Gastrocnemius medialis (tissue), 4 donors: ENCODE measurements around the gene AGPS. TPM values are rescaled to one million over a fixed set of nuclear protein-coding genes. Genes with fewer than 3 reads are reported as not detected.
"Not testable (repeated sequence)": the region's sequence is repeated elsewhere in the genome, so short reads cannot be mapped to it uniquely, and the experiment has no call there.

ENCODE experiments used
- ATAC-seq, 2 donors: fragments of 150-250 bp; one replicate each; pipeline ENCODE4 v1.9.1; 2016
- DNase-seq, 2 donors: peaks; one replicate each; pipeline ENCODE4 v3.0.0-alpha.2; 2019
- H3K27ac ChIP-seq, 4 donors: fragments of 200-600 bp; sonication (generic); 1 replicate in 1 of 4; 2 replicates in 3 of 4; pipeline ENCODE4 v1.5.1; 2016 to 2018; ENCODE audit warnings: mild to moderate bottlenecking in 2 of 4, moderate library complexity in 1 of 4
- H3K27me3 ChIP-seq, 3 donors: fragments of 200-600 bp; sonication (generic) in 2 of 3; 1 replicate in 1 of 3; 2 replicates in 2 of 3; pipeline versions ENCODE4 v1.5.1 to v1.6.0; 2016 to 2019; ENCODE audit warnings: mild to moderate bottlenecking in 1 of 3, moderate library complexity in 1 of 3
- H3K36me3 ChIP-seq, 2 donors: fragments of 200-600 bp; sonication (generic) in 1 of 2; one replicate each; pipeline ENCODE4 v1.5.1; 2017 to 2018
- H3K4me1 ChIP-seq, 2 donors: fragments of 200-600 bp; sonication (generic) in 1 of 2; one replicate each; pipeline ENCODE4 v1.5.1; 2016 to 2017; ENCODE audit warnings: mild to moderate bottlenecking in 2 of 2
- H3K4me3 ChIP-seq, 4 donors: fragments of 200-600 bp; sonication (generic) in 3 of 4; 1 replicate in 1 of 4; 2 replicates in 3 of 4; pipeline ENCODE4 v1.5.1; 2016 to 2019; ENCODE audit warnings: mild to moderate bottlenecking in 2 of 4
- H3K9me3 ChIP-seq, 3 donors: fragments of 200-600 bp; sonication (generic) in 2 of 3; 1 replicate in 1 of 3; 2 replicates in 2 of 3; pipeline ENCODE4 v1.5.1; 2016 to 2019
- POLR2A ChIP-seq, 2 donors: fragments of 450-650 bp; IDR thresholded peaks; one replicate each; pipeline ENCODE4 v1.6.1; 2017; ENCODE audit warnings: antibody characterized with exemption in 2 of 2, mild to moderate bottlenecking in 2 of 2, moderate library complexity in 2 of 2
- in situ Hi-C, 4 donors: fragments of 200-750 bp; cut with MboI; loops; one replicate each; pipeline versions ENCODE4 v1.15.0 to v1.8.0; 2017; ENCODE audit warnings: low sequenced_read_pairs in 4 of 4
- intact Hi-C: fragments of 100-400 bp; cut with DNase I; formaldehyde crosslinking; loops from one replicate; pipeline ENCODE4 v1.15.1; 2023; ENCODE audit warnings: low total_unique reads
- total RNA-seq, 4 donors: library from RNA; depleted of rRNA; stranded (reverse); fragments of >200 nt; gene quantifications; one replicate each; pipeline versions ENCODE4 v1.1.0 to v1.2.3, GENCODE V29; 2016
- TF ChIP-seq, protein P1 (sequence below), 5 experiments: fragments of 450-650 bp in 3 of 5; fragments of 200-600 bp in 2 of 5; sonication (generic) in 2 of 5; IDR thresholded peaks in 4 of 5; conservative IDR thresholded peaks in 1 of 5; 1 replicate in 4 of 5; 2 replicates in 1 of 5; pipeline ENCODE4 v1.5.1; 2016 to 2019; ENCODE audit warnings: antibody characterized with exemption in 5 of 5, mild to moderate bottlenecking in 3 of 5, moderate library complexity in 3 of 5

Gene AGPS
- total RNA-seq, 4 donors from 2014 or later = 23.1 to 30.9 (median 26.2) TPM

GRCh38 chr2:177547772-177548171 is 155.2 kb downstream of the AGPS start:
- Histone ChIP-seq H3K27me3 (no peaks in the 10 kb centered on the region), H3K27ac (no peak overlapping the region), H3K9me3 (no peaks in the 10 kb centered on the region), H3K4me3 (no peak overlapping the region), H3K36me3 (no peaks in the 10 kb centered on the region), H3K4me1 (no peaks in the 10 kb centered on the region)
- TF ChIP-seq POLR2A (IDR thresholded peaks at IDR 0.05) = no peak
- TF ChIP-seq, protein P1, sequence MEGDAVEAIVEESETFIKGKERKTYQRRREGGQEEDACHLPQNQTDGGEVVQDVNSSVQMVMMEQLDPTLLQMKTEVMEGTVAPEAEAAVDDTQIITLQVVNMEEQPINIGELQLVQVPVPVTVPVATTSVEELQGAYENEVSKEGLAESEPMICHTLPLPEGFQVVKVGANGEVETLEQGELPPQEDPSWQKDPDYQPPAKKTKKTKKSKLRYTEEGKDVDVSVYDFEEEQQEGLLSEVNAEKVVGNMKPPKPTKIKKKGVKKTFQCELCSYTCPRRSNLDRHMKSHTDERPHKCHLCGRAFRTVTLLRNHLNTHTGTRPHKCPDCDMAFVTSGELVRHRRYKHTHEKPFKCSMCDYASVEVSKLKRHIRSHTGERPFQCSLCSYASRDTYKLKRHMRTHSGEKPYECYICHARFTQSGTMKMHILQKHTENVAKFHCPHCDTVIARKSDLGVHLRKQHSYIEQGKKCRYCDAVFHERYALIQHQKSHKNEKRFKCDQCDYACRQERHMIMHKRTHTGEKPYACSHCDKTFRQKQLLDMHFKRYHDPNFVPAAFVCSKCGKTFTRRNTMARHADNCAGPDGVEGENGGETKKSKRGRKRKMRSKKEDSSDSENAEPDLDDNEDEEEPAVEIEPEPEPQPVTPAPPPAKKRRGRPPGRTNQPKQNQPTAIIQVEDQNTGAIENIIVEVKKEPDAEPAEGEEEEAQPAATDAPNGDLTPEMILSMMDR (IDR thresholded peaks at IDR 0.05 in 4 of 5, conservative IDR thresholded peaks at IDR 0.05 in 1 of 5) = no peak
- intact Hi-C loops (no loop called here), in situ Hi-C loops (no loop called here)
- ATAC-seq (no peak), DNase-seq (no peak)

GRCh38 chr2:177548636-177549035 is 156.1 kb downstream of the AGPS start:
- in situ Hi-C loops (no loop called here), intact Hi-C loops (no loop called here)
- DNase-seq = no peak
- no peaks in the 10 kb centered on the region for H3K27me3 ChIP-seq
- H3K4me3 ChIP-seq = no peak overlapping the region
- TF ChIP-seq POLR2A (IDR thresholded peaks at IDR 0.05) = no peak
- TF ChIP-seq, protein P1 (IDR thresholded peaks at IDR 0.05 in 4 of 5, conservative IDR thresholded peaks at IDR 0.05 in 1 of 5) = no peak
- no peak for ATAC-seq
- H3K27ac ChIP-seq = no peak overlapping the region
- H3K36me3 ChIP-seq = no peaks in the 10 kb centered on the region
- H3K4me1 ChIP-seq = peaks cover 3% of the 10 kb centered on the region in 2 donors
- no peaks in the 10 kb centered on the region for H3K9me3 ChIP-seq

- H3K27ac ChIP-seq = no peak overlapping the region
- no peaks in the 10 kb centered on the region for H3K9me3 ChIP-seq
- no peaks in the 10 kb centered on the region for H3K27me3 ChIP-seq
- intact Hi-C loops (no loop called here), in situ Hi-C loops (no loop called here)
- DNase-seq = no peak
- H3K4me3 ChIP-seq = no peak overlapping the region
- peaks cover 5% of the 10 kb centered on the region in 2 donors for H3K4me1 ChIP-seq
- H3K36me3 ChIP-seq = no peaks in the 10 kb centered on the region
- no peak for TF ChIP-seq POLR2A (IDR thresholded peaks at IDR 0.05)
- TF ChIP-seq, protein P1 (IDR thresholded peaks at IDR 0.05 in 4 of 5, conservative IDR thresholded peaks at IDR 0.05 in 1 of 5) = no peak
- no peak for ATAC-seq
These were observed 156.6 kb downstream of the AGPS start for GRCh38 chr2:177549171-177549570.

DNA sequence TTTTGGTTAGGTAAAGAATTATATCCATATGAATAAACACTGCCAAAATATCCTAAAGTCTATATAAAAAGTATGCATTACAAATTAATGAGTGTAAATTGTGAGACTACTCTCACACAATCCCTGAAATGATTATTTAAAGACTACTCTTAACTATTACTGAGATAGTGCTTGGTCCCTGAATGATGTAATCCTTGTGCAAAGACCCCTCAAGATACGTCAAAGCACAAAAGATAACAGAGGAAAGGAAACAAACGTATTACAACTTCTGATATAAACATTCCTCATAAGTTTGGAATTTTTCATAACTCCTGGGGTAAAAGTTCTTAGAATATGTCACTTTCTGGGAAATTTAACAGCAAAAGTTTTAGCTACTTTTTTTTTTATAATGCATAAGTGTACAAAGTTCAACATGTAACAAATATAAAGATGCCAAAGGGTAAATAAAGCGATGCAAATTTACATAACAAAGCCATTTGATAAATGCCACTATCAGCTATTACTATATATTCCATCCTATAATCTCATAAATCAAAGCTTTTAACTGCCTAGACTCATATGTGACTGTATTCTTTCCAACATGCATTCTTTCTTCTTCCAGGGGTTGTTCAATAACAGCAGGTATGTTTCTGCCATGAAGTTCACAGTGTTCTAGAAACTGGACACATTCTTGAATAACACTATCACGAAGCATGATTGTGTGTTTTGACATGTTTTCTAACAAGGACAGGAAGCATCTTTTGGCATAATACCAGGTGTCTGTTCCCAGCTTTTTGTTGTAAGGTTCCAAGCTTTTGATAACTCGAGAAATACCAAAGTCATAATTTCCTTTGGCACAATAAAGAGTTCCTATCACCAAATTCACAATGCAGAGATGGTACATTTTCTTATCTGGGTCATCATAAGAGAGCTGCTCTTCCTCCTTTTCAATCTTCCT is 158.0 kb downstream of the AGPS start:
- no peak for TF ChIP-seq POLR2A (IDR thresholded peaks at IDR 0.05)
- TF ChIP-seq, protein P1 (IDR thresholded peaks at IDR 0.05 in 4 of 5, conservative IDR thresholded peaks at IDR 0.05 in 1 of 5) = no peak

DNA sequence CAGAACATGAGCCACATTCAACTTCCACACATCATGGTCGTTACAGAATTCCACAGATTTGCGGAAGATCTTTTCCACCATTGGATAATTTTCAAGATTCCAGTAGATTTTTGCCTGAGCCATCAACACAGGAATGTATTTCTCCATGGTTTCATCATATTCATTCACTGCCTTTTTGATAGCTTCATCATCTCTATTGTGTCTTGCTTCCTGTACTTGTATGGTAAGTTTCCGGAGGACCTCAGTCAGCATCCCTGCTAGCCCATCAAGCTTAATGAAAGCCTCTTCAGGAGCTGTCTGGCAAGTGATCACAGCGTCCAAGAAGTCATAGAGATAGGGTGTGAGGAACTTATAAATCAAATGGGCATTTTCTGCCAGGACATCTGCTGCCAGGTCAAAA is 158.8 kb downstream of the AGPS start:
- H3K27ac ChIP-seq, H3K27me3 ChIP-seq, intact Hi-C loops, H3K36me3 ChIP-seq, DNase-seq, H3K9me3 ChIP-seq, H3K4me1 ChIP-seq, H3K4me3 ChIP-seq, ATAC-seq: not testable (repeated sequence)
- in situ Hi-C loops = loop anchor here in 1 of 4 donors (10.0 kb wide), 1 partner anchor 73 kb away; no protein-coding TSS in a partner anchor

More for the DNA sequence above, 158.0 kb downstream of the AGPS start:
- no peak overlapping the region for H3K27ac ChIP-seq
- in situ Hi-C loops = loop anchor here in 1 of 4 donors (10.0 kb wide), 1 partner anchor 74 kb away; no protein-coding TSS in a partner anchor
- H3K36me3 ChIP-seq = no peaks in the 10 kb centered on the region
- ATAC-seq (no peak), DNase-seq (no peak)
- H3K4me1 ChIP-seq = peaks cover 5% of the 10 kb centered on the region in 2 donors
- intact Hi-C loops = no loop called here
- no peak overlapping the region for H3K4me3 ChIP-seq
- H3K9me3 ChIP-seq = no peaks in the 10 kb centered on the region
- no peaks in the 10 kb centered on the region for H3K27me3 ChIP-seq
